OCI-LY1 (cell line): Measurements from ENCODE around the gene GALNT5.
"Not testable (repeated sequence)": the region's sequence is repeated elsewhere in the genome, so short reads cannot be mapped to it uniquely, and the experiment has no call there.

Experiments
- H2AFZ ChIP-seq: fragments of 200-600 bp; sonication (generic), shearing (Covaris generic); 2 replicates; pipeline ENCODE4 v1.6.0; 2014; ENCODE audit warnings: antibody characterized with exemption, mild to moderate bottlenecking, low read length
- H3F3A ChIP-seq: fragments of 200-600 bp; sonication (generic), shearing (Covaris generic); 2 replicates; pipeline ENCODE4 v1.6.0; 2014; ENCODE audit warnings: mild to moderate bottlenecking, antibody characterized with exemption, low read length, moderate library complexity; ENCODE audit not compliant: insufficient read depth
- H3K27ac ChIP-seq: fragments of 200-600 bp; sonication (generic); 2 replicates; pipeline ENCODE4 v1.5.1; 2014; ENCODE audit warnings: low read length, mixed run types, mild to moderate bottlenecking, low read depth; ENCODE audit not compliant: poor library complexity, severe bottlenecking
- H3K27me3 ChIP-seq: fragments of 200-600 bp; sonication (generic); 2 replicates; pipeline ENCODE4 v1.6.0; 2014; ENCODE audit warnings: antibody characterized with exemption, mild to moderate bottlenecking, low read length, moderate library complexity; ENCODE audit not compliant: insufficient read depth
- H3K36me3 ChIP-seq: fragments of 200-600 bp; sonication (generic); 2 replicates; pipeline ENCODE4 v1.6.1; 2014; ENCODE audit warnings: mild to moderate bottlenecking, antibody characterized with exemption, low read length, moderate library complexity, mixed read lengths; ENCODE audit not compliant: insufficient read depth
- H3K4me1 ChIP-seq: fragments of 200-600 bp; sonication (generic); 2 replicates; pipeline ENCODE4 v1.5.1; 2014; ENCODE audit warnings: mild to moderate bottlenecking, low read length, moderate library complexity; ENCODE audit not compliant: insufficient read depth, severe bottlenecking
- H3K4me2 ChIP-seq: fragments of 200-600 bp; sonication (generic), shearing (Covaris generic); 2 replicates; pipeline ENCODE4 v1.6.1; 2014; ENCODE audit warnings: low read length
- H3K4me3 ChIP-seq: fragments of 200-600 bp; sonication (generic); 2 replicates; pipeline ENCODE4 v1.5.1; 2014; ENCODE audit warnings: low read length, low read depth, mild to moderate bottlenecking, mixed read lengths; ENCODE audit not compliant: poor library complexity, severe bottlenecking
- H3K79me2 ChIP-seq: fragments of 200-600 bp; shearing (Covaris generic); 2 replicates; pipeline ENCODE4 v1.6.1; 2016; ENCODE audit warnings: mixed run types, low read length, mixed read lengths; ENCODE audit not compliant: insufficient read depth
- H3K9ac ChIP-seq: fragments of 200-600 bp; sonication (generic), shearing (Covaris generic); 2 replicates; pipeline ENCODE4 v1.6.1; 2014; ENCODE audit warnings: mild to moderate bottlenecking, low read length, mixed read lengths
- H3K9me2 ChIP-seq: fragments of 200-600 bp; sonication (generic), shearing (Covaris generic); 2 replicates; pipeline ENCODE4 v1.6.1; 2014; ENCODE audit warnings: low read depth, mild to moderate bottlenecking, low read length, mixed read lengths
- H3K9me3 ChIP-seq: fragments of 200-600 bp; shearing (Covaris generic); 2 replicates; pipeline ENCODE4 v1.6.1; 2014; ENCODE audit warnings: low read length, mixed read lengths
- H4K20me1 ChIP-seq: fragments of 200-600 bp; sonication (generic), shearing (Covaris generic); 2 replicates; pipeline ENCODE4 v1.6.0; 2016; ENCODE audit warnings: mild to moderate bottlenecking, low read length; ENCODE audit not compliant: insufficient read depth
- EZH2 ChIP-seq: fragments of 200-600 bp; sonication (generic), shearing (Covaris generic); IDR thresholded peaks from 2 replicates; pipeline ENCODE4 v1.8.0; 2017; ENCODE audit warnings: borderline replicate concordance, mixed run types, mild to moderate bottlenecking, antibody characterized with exemption, low read length, moderate library complexity, mixed read lengths
- TF ChIP-seq, protein P1 (sequence below): fragments of 200-600 bp; sonication (generic), shearing (Covaris generic); IDR thresholded peaks from 2 replicates; pipeline ENCODE4 v1.5.1; 2017; ENCODE audit warnings: mild to moderate bottlenecking, antibody characterized with exemption, low read length, moderate library complexity, mixed read lengths

The GALNT5 gene

GRCh38 chr2:157223624-157224205 is 33.8 kb upstream of the GALNT5 start:
- Histone ChIP-seq H3K4me2 (no peak overlapping the region), H3K27me3 (no peaks in the 10 kb centered on the region), H4K20me1 (no peaks in the 10 kb centered on the region), H3K4me1 (no peaks in the 10 kb centered on the region), H3K9ac (no peak overlapping the region), H3K27ac (no peak overlapping the region), H3K9me2 (no peaks in the 10 kb centered on the region), H3K9me3 (no peaks in the 10 kb centered on the region), H3K36me3 (no peaks in the 10 kb centered on the region), H3K4me3 (no peak overlapping the region), H3F3A (no peaks in the 10 kb centered on the region), H2AFZ (no peak overlapping the region), H3K79me2 (no peaks in the 10 kb centered on the region)
- TF ChIP-seq, protein P1, sequence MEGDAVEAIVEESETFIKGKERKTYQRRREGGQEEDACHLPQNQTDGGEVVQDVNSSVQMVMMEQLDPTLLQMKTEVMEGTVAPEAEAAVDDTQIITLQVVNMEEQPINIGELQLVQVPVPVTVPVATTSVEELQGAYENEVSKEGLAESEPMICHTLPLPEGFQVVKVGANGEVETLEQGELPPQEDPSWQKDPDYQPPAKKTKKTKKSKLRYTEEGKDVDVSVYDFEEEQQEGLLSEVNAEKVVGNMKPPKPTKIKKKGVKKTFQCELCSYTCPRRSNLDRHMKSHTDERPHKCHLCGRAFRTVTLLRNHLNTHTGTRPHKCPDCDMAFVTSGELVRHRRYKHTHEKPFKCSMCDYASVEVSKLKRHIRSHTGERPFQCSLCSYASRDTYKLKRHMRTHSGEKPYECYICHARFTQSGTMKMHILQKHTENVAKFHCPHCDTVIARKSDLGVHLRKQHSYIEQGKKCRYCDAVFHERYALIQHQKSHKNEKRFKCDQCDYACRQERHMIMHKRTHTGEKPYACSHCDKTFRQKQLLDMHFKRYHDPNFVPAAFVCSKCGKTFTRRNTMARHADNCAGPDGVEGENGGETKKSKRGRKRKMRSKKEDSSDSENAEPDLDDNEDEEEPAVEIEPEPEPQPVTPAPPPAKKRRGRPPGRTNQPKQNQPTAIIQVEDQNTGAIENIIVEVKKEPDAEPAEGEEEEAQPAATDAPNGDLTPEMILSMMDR = no peak
- TF ChIP-seq EZH2 = no peak

DNA sequence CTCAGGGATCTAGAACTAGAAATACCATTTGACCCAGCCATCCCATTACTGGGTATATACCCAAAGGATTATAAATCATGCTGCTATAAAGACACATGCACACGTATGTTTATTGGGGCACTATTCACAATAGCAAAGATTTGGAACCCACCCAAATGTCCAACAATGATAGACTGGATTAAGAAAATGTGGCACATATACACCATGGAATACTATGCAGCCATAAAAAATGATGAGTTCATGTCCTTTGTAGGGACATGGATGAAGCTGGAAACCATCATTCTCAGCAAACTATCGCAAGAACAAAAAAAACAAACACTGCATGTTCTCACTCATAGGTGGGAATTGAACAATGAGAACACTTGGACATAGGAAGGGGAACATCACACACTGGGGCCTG is 33.1 kb upstream of the GALNT5 start:
- H3F3A ChIP-seq, H3K4me2 ChIP-seq, H3K9ac ChIP-seq, H2AFZ ChIP-seq, H3K4me3 ChIP-seq, H3K9me2 ChIP-seq, H3K79me2 ChIP-seq, H3K4me1 ChIP-seq, H3K27me3 ChIP-seq, H3K9me3 ChIP-seq, H3K27ac ChIP-seq, H4K20me1 ChIP-seq, H3K36me3 ChIP-seq: not testable (repeated sequence)

DNA sequence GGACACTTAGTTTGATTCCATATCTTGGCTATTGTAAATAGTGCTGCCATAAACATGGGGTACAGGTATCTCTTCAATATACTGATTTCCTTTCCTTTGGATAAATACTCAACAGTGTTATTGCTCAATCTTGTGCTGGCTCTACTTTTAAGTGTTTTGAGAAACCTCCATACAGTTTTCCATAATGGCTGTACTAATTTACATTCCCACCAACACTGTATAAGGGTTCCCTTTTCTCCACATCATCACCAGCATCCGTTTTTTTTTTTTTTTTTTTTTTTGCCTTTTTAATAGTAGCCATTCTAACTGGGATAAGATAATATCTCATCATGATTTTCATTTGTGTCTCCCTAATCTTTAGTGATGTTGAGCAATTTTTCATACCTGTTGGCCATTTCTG is 29.9 kb upstream of the GALNT5 start:
- no peaks in the 10 kb centered on the region for H3K9me3 ChIP-seq
- no peak for TF ChIP-seq EZH2
- TF ChIP-seq, protein P1 = no peak
- H2AFZ ChIP-seq = no peak overlapping the region
- no peaks in the 10 kb centered on the region for H3K9me2 ChIP-seq
- H3K4me2 ChIP-seq = no peak overlapping the region
- no peaks in the 10 kb centered on the region for H3F3A ChIP-seq
- no peaks in the 10 kb centered on the region for H3K4me1 ChIP-seq
- no peak overlapping the region for H3K27ac ChIP-seq
- H4K20me1 ChIP-seq = no peaks in the 10 kb centered on the region
- H3K27me3 ChIP-seq = no peaks in the 10 kb centered on the region
- no peak overlapping the region for H3K9ac ChIP-seq
- H3K79me2 ChIP-seq = no peaks in the 10 kb centered on the region
- H3K4me3 ChIP-seq = no peak overlapping the region
- H3K36me3 ChIP-seq = no peaks in the 10 kb centered on the region

GRCh38 chr2:157228946-157229345 is 28.6 kb upstream of the GALNT5 start:
- no peaks in the 10 kb centered on the region for H3K79me2 ChIP-seq
- H2AFZ ChIP-seq = no peak overlapping the region
- no peaks in the 10 kb centered on the region for H3F3A ChIP-seq
- no peak overlapping the region for H3K27ac ChIP-seq
- no peak overlapping the region for H3K9ac ChIP-seq
- H3K9me3 ChIP-seq = no peaks in the 10 kb centered on the region
- H3K36me3 ChIP-seq = no peaks in the 10 kb centered on the region
- no peak overlapping the region for H3K4me3 ChIP-seq
- TF ChIP-seq, protein P1 = no peak
- TF ChIP-seq EZH2 = no peak
- no peaks in the 10 kb centered on the region for H3K9me2 ChIP-seq
- no peaks in the 10 kb centered on the region for H3K4me1 ChIP-seq
- H4K20me1 ChIP-seq = no peaks in the 10 kb centered on the region
- H3K27me3 ChIP-seq = no peaks in the 10 kb centered on the region
- H3K4me2 ChIP-seq = no peak overlapping the region
